Fibroblast of the aortic adventitia (primary cell): ENCODE measurements around the gene SPSB1. TPM values are rescaled to one million over a fixed set of nuclear protein-coding genes. Genes with fewer than 3 reads are reported as not detected.

Experiments
- DNase-seq: peaks from one replicate; pipeline ENCODE4 v3.0.0-alpha.2; 2010; ENCODE audit warnings: low read depth
- H3K4me3 ChIP-seq: 2 replicates; pipeline ENCODE4 v1.5.1; 2011; ENCODE audit warnings: low read depth, mild to moderate bottlenecking, control low read depth, low read length, moderate library complexity
- CTCF ChIP-seq: IDR thresholded peaks from 2 replicates; pipeline ENCODE4 v1.5.1; 2011; ENCODE audit warnings: mild to moderate bottlenecking, low read length, control low read depth, inconsistent platforms; ENCODE audit not compliant: insufficient read depth
- total RNA-seq: library from RNA; depleted of rRNA; stranded (reverse); fragments of >200 nt; gene quantifications from 2 replicates; pipeline ENCODE4 v1.2.3, GENCODE V29; 2012; ENCODE audit warnings: low replicate concordance

The SPSB1 gene
- total RNA-seq, 1 donor, result 37.6 TPM

GRCh38 chr1:9362488-9362887, 69.8 kb downstream of the SPSB1 start:
- no peak for DNase-seq
- H3K4me3 ChIP-seq, result no peak overlapping the region
- TF ChIP-seq CTCF, result no peak

- TF ChIP-seq CTCF, result no peak
- DNase-seq, result no peak
- H3K4me3 ChIP-seq, result no peak overlapping the region
Measured at GRCh38 chr1:9363061-9363471, 70.4 kb downstream of the SPSB1 start.

- TF ChIP-seq CTCF, result no peak
- H3K4me3 ChIP-seq, result no peak overlapping the region
- DNase-seq, result no peak
Measured at GRCh38 chr1:9366298-9366697, 73.6 kb downstream of the SPSB1 start.

- H3K4me3 ChIP-seq, result no peak overlapping the region
- no peak for TF ChIP-seq CTCF
- no peak for DNase-seq
Measured at GRCh38 chr1:9366943-9367780, 74.5 kb downstream of the SPSB1 start.

GRCh38 chr1:9367806-9368205, 75.1 kb downstream of the SPSB1 start:
- no peak for TF ChIP-seq CTCF
- no peak overlapping the region for H3K4me3 ChIP-seq
- DNase-seq, result no peak

- DNase-seq, result no peak
- TF ChIP-seq CTCF, result no peak
- no peak overlapping the region for H3K4me3 ChIP-seq
Measured at GRCh38 chr1:9368356-9368755, 75.7 kb downstream of the SPSB1 start.
